SK-N-MC (cell line): ENCODE data around the gene PCYOX1L.

ENCODE experiments used
- DNase-seq: peaks from one replicate; pipeline ENCODE4 v3.0.0-alpha.2; 2011; ENCODE audit warnings: low read depth, low spot score
- H3K27ac ChIP-seq: fragments of 200-600 bp; sonication (generic); 2 replicates; pipeline ENCODE4 v1.5.1; 2016; ENCODE audit warnings: mixed run types
- H3K36me3 ChIP-seq: fragments of 200-600 bp; sonication (generic); 2 replicates; pipeline ENCODE4 v1.6.1; 2017; ENCODE audit warnings: antibody characterized with exemption, low read length, mixed read lengths; ENCODE audit not compliant: insufficient read depth
- H3K4me3 ChIP-seq: fragments of 200-600 bp; sonication (generic); 2 replicates; pipeline ENCODE4 v1.5.1; 2016
- H3K9ac ChIP-seq: fragments of 200-600 bp; sonication (generic); 2 replicates; pipeline ENCODE4 v1.8.0; 2017; ENCODE audit warnings: mixed run types, mixed read lengths; ENCODE audit not compliant: insufficient read length
- H3K9me3 ChIP-seq: fragments of 200-600 bp; sonication (generic); 2 replicates; pipeline ENCODE4 v1.6.1; 2017; ENCODE audit warnings: low read depth, mild to moderate bottlenecking, antibody characterized with exemption, low read length, moderate library complexity, mixed read lengths
- EZH2 ChIP-seq: fragments of 200-600 bp; sonication (generic); IDR thresholded peaks from one replicate; pipeline ENCODE4 v1.6.1; 2017; ENCODE audit warnings: antibody characterized with exemption
- FOXP2 ChIP-seq: optimal IDR thresholded peaks from 2 replicates; pipeline ENCODE3; 2011; ENCODE audit warnings: mild to moderate bottlenecking, moderate library complexity; ENCODE audit not compliant: insufficient read depth; ENCODE audit errors: extremely low read length, control extremely low read depth
- POLR2AphosphoS5 ChIP-seq: IDR thresholded peaks from 2 replicates; pipeline ENCODE4 v1.6.1; 2012; ENCODE audit warnings: mild to moderate bottlenecking, low read depth, low read length, borderline replicate concordance

Gene PCYOX1L

GRCh38 chr5:149416987-149417710 is 59.3 kb downstream of the PCYOX1L start:
- no peak overlapping the region for H3K9ac ChIP-seq
- no peaks in the 10 kb centered on the region for H3K9me3 ChIP-seq
- no peak for DNase-seq
- no peak overlapping the region for H3K27ac ChIP-seq
- no peaks in the 10 kb centered on the region; the same call in 1 of the 2 replicates for H3K36me3 ChIP-seq
- no peak overlapping the region for H3K4me3 ChIP-seq
- no peak for TF ChIP-seq POLR2AphosphoS5
- TF ChIP-seq FOXP2: no peak
- no peak for TF ChIP-seq EZH2

DNA sequence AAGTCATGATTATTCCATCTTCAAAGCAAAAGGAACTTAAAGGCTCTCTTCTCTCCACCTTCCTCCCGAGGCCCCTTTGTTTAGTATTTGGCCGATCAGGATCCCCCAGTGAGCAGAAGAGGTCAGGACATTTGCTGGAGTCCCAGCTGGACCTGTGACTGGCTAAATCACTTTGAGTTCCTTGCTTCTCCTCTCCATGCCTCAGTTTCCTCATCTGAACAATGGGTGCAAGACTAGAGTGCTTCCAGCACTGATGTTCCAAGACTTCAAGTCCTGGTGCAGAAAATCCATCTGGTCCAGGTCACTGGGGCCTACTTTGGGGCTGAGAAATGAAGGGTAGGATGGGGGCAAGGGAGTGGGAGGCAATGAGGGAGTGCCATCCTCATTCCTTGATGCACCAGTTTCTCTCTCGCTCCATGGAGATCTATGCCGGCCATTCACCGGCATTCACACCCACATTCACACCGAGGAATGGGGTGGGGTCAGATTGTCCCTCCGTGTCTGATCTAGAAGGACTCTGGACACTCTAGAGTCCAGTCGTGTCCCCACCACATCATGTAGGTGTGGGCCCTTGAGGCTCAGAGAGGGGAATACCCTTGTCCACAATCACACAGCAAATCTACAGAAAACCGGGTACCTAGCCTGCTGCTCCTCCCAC is 60.0 kb downstream of the PCYOX1L start:
- no peak overlapping the region for H3K9ac ChIP-seq
- H3K36me3 ChIP-seq: no peaks in the 10 kb centered on the region; the same call in 1 of the 2 replicates
- TF ChIP-seq POLR2AphosphoS5 (no peak), EZH2 (no peak), FOXP2 (no peak)
- H3K27ac ChIP-seq: no peak overlapping the region
- no peak overlapping the region for H3K4me3 ChIP-seq
- H3K9me3 ChIP-seq: no peaks in the 10 kb centered on the region
- DNase-seq: no peak

DNA sequence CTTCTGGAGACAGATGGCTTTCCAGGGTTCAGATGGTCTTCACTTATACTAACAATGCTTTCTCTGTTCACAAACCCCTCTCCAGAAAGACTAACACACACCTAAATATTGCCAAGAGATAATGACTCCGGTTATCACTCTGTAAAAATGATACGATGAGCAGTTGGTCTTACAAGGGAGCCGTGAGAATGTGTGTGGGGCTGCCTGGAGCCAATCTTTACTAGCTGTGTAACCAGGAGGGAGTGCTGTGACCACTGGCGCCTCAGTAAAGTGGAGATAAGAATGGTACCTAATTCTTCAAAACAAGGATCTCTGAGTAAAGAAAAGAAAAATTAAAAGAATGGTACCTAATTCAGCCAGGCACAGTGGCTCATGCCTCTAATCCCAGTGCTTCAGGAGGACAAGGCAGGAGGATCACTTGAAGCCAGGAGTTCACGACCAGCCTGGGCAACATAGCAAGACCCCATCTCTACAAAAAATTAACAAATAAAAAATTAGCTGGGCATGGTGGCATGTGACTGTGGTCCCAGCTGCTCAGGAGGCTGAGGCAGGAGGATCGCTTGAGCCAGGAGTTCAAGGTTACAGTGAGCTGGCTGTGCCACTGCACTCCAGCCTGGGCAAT is 61.2 kb downstream of the PCYOX1L start:
- no peak for TF ChIP-seq FOXP2
- TF ChIP-seq EZH2: no peak
- TF ChIP-seq POLR2AphosphoS5: no peak
- no peak overlapping the region for H3K27ac ChIP-seq

More for the DNA sequence above, 61.2 kb downstream of the PCYOX1L start:
- DNase-seq: no peak
- no peak overlapping the region for H3K9ac ChIP-seq
- no peak overlapping the region for H3K4me3 ChIP-seq
- no peaks in the 10 kb centered on the region for H3K9me3 ChIP-seq
- no peaks in the 10 kb centered on the region; the same call in 1 of the 2 replicates for H3K36me3 ChIP-seq
